Measurements from ENCODE around the gene PRELP. TPM values are rescaled to one million over a fixed set of nuclear protein-coding genes. Genes with fewer than 3 reads are reported as not detected.

The PRELP gene
- total RNA-seq, 1 experiment from 2014 or later: not detected

GRCh38 chr1:203525685-203526084 is 50.1 kb downstream of the PRELP start:
- Histone ChIP-seq H3K4me3 (ENCODE audit: low read length) (no peak overlapping the region), H3K36me3 (ENCODE audit: low read depth, low read length) (no peaks in the 10 kb centered on the region), H3K9ac (ENCODE audit: low read length) (no peak overlapping the region), H4K20me1 (ENCODE audit: low read length) (no peaks in the 10 kb centered on the region), H3K4me1 (ENCODE audit: insufficient read depth, low read length) (peaks cover 30% of the 10 kb centered on the region), H3K79me2 (ENCODE audit: low read length) (no peaks in the 10 kb centered on the region), H3K9me2 (replicated peaks; ENCODE audit: low read length) (no peaks in the 10 kb centered on the region), H3K27me3 (ENCODE audit: low read length) (no peaks in the 10 kb centered on the region), H3F3A (ENCODE audit: low read length, unreplicated experiment) (no peaks in the 10 kb centered on the region), H3K27ac (ENCODE audit: low read length) (no peak overlapping the region), H3K9me3 (ENCODE audit: low read length) (no peaks in the 10 kb centered on the region), H3K4me2 (ENCODE audit: low read length) (no peak overlapping the region), H2AFZ (ENCODE audit: low read length) (no peak overlapping the region)
- BruUV-seq (replicated peaks): no TSS peak
- POLR2A ChIA-PET (ENCODE audit: unreplicated experiment): no interaction called here
- ATAC-seq (no peak), DNase-seq (no peak)
- CTCF ChIA-PET: no interaction called here
- intact Hi-C loops (cut with micrococcal nuclease): no loop called here
- no peak for TF ChIP-seq EZH2 (IDR thresholded peaks at IDR 0.05; ENCODE audit: low read length, unreplicated experiment)
- no peak for TF ChIP-seq CTCF (conservative IDR thresholded peaks at IDR 0.05; ENCODE audit: low read depth, low read length)
- no peak for TF ChIP-seq EZH2phosphoT487 (IDR thresholded peaks at IDR 0.05; ENCODE audit: borderline replicate concordance, low read length)

- H3K27me3 ChIP-seq (ENCODE audit: low read length): no peaks in the 10 kb centered on the region
- no peaks in the 10 kb centered on the region for H3K9me3 ChIP-seq (ENCODE audit: low read length)
- ChIA-PET CTCF (no interaction called here), POLR2A (ENCODE audit: unreplicated experiment) (interaction anchor here (1.4 kb wide), 1 partner anchor 12 kb away, joined by 8 read pairs; no protein-coding TSS in a partner anchor)
- no peak for TF ChIP-seq EZH2phosphoT487 (IDR thresholded peaks at IDR 0.05; ENCODE audit: borderline replicate concordance, low read length)
- no peak for TF ChIP-seq EZH2 (IDR thresholded peaks at IDR 0.05; ENCODE audit: low read length, unreplicated experiment)
- TF ChIP-seq CTCF (conservative IDR thresholded peaks at IDR 0.05; ENCODE audit: low read depth, low read length): no peak
- ATAC-seq (no peak), DNase-seq (no peak)
- H3F3A ChIP-seq (ENCODE audit: low read length, unreplicated experiment): no peaks in the 10 kb centered on the region
- H3K9ac ChIP-seq (ENCODE audit: low read length): no peak overlapping the region
- H3K4me2 ChIP-seq (ENCODE audit: low read length): peak overlapping the region; percentile 44
- H3K27ac ChIP-seq (ENCODE audit: low read length): peak overlapping the region; percentile 37
- peak overlapping the region; percentile 31; the same call in 1 of the 2 replicates for H2AFZ ChIP-seq (ENCODE audit: low read length)
- no peaks in the 10 kb centered on the region for H3K9me2 ChIP-seq (replicated peaks; ENCODE audit: low read length)
- no peaks in the 10 kb centered on the region for H3K36me3 ChIP-seq (ENCODE audit: low read depth, low read length)
- no peak overlapping the region for H3K4me3 ChIP-seq (ENCODE audit: low read length)
- intact Hi-C loops (cut with micrococcal nuclease): no loop called here
- H3K4me1 ChIP-seq (ENCODE audit: insufficient read depth, low read length): peaks cover 30% of the 10 kb centered on the region
- H4K20me1 ChIP-seq (ENCODE audit: low read length): no peaks in the 10 kb centered on the region
- BruUV-seq (replicated peaks): no TSS peak
- H3K79me2 ChIP-seq (ENCODE audit: low read length): no peaks in the 10 kb centered on the region
Measured at GRCh38 chr1:203526130-203526529, 50.5 kb downstream of the PRELP start.

- intact Hi-C loops (cut with micrococcal nuclease): no loop called here
- Histone ChIP-seq H3K27me3 (ENCODE audit: low read length) (no peaks in the 10 kb centered on the region), H3K27ac (ENCODE audit: low read length) (peak overlapping the region; percentile 37), H3K9ac (ENCODE audit: low read length) (0 out of 2 replicates have a peak overlapping the region, but pooled peaks have one; percentile 18), H3K4me2 (ENCODE audit: low read length) (peak overlapping the region; percentile 44), H2AFZ (ENCODE audit: low read length) (peak overlapping the region; percentile 31; the same call in 1 of the 2 replicates), H3K79me2 (ENCODE audit: low read length) (no peaks in the 10 kb centered on the region), H3F3A (ENCODE audit: low read length, unreplicated experiment) (no peaks in the 10 kb centered on the region), H4K20me1 (ENCODE audit: low read length) (no peaks in the 10 kb centered on the region), H3K4me1 (ENCODE audit: insufficient read depth, low read length) (peaks cover 27% of the 10 kb centered on the region), H3K9me2 (replicated peaks; ENCODE audit: low read length) (no peaks in the 10 kb centered on the region), H3K36me3 (ENCODE audit: low read depth, low read length) (no peaks in the 10 kb centered on the region), H3K9me3 (ENCODE audit: low read length) (no peaks in the 10 kb centered on the region), H3K4me3 (ENCODE audit: low read length) (no peak overlapping the region)
- ChIA-PET POLR2A (ENCODE audit: unreplicated experiment) (interaction anchor here (1.4 kb wide), 1 partner anchor 13 kb away, joined by 8 read pairs; no protein-coding TSS in a partner anchor), CTCF (no interaction called here)
- peak; percentile 78 for ATAC-seq
- TF ChIP-seq EZH2 (IDR thresholded peaks at IDR 0.05; ENCODE audit: low read length, unreplicated experiment): no peak
- TF ChIP-seq CTCF (conservative IDR thresholded peaks at IDR 0.05; ENCODE audit: low read depth, low read length): no peak
- no peak for TF ChIP-seq EZH2phosphoT487 (IDR thresholded peaks at IDR 0.05; ENCODE audit: borderline replicate concordance, low read length)
- BruUV-seq (replicated peaks): no TSS peak
- peak; percentile 87 for DNase-seq
Measured at GRCh38 chr1:203526572-203526971, 51.0 kb downstream of the PRELP start.
